Spleen (tissue), 11 donors: ENCODE results near the gene CCDC91. TPM values are rescaled to one million over a fixed set of nuclear protein-coding genes. Genes with fewer than 3 reads are reported as not detected.

Source experiments
- DNase-seq: peaks from one replicate; pipeline ENCODE4 v3.0.0-alpha.2; 2020
- H3K27ac ChIP-seq, 8 donors: fragments of 200-600 bp; sonication (generic) in 7 of 8; 1 replicate in 4 of 8; 2 replicates in 4 of 8; pipeline versions ENCODE4 v1.5.0 to v1.8.0; 2016 to 2021; ENCODE audit warnings: inconsistent platforms in 4 of 8, mild to moderate bottlenecking in 4 of 8, moderate library complexity in 1 of 8
- H3K27me3 ChIP-seq, 7 donors: fragments of 200-600 bp; sonication (generic) in 6 of 7; replicated peaks in 1 of 7; 1 replicate in 4 of 7; 2 replicates in 3 of 7; pipeline versions ENCODE4 v1.5.0 to v1.8.0; 2016 to 2021; ENCODE audit warnings: inconsistent platforms in 3 of 7, mild to moderate bottlenecking in 1 of 7
- H3K36me3 ChIP-seq, 6 donors: fragments of 200-600 bp; sonication (generic) in 5 of 6; 1 replicate in 4 of 6; 2 replicates in 2 of 6; pipeline versions ENCODE4 v1.5.0 to v1.8.0; 2016 to 2021; ENCODE audit warnings: inconsistent platforms in 2 of 6
- H3K4me1 ChIP-seq, 6 donors: fragments of 200-600 bp; sonication (generic) in 5 of 6; 1 replicate in 3 of 6; 2 replicates in 3 of 6; pipeline versions ENCODE4 v1.5.0 to v1.8.0; 2016 to 2021; ENCODE audit warnings: inconsistent platforms in 3 of 6
- H3K4me3 ChIP-seq, 8 donors: fragments of 200-600 bp; sonication (generic) in 7 of 8; 1 replicate in 4 of 8; 2 replicates in 4 of 8; pipeline versions ENCODE4 v1.5.0 to v1.8.0; 2016 to 2021; ENCODE audit warnings: inconsistent platforms in 4 of 8, mild to moderate bottlenecking in 4 of 8, moderate library complexity in 2 of 8
- H3K9me3 ChIP-seq, 8 donors: fragments of 200-600 bp; sonication (generic) in 7 of 8; 1 replicate in 4 of 8; 2 replicates in 4 of 8; pipeline versions ENCODE4 v1.5.0 to v1.8.0; 2016 to 2021; ENCODE audit warnings: inconsistent platforms in 4 of 8
- POLR2A ChIP-seq, 3 donors: fragments of 450-650 bp; IDR thresholded peaks; one replicate each; pipeline ENCODE4 v1.5.1; 2017; ENCODE audit warnings: antibody characterized with exemption in 3 of 3, mild to moderate bottlenecking in 1 of 3
- POLR2AphosphoS5 ChIP-seq, 3 donors: sonication (generic); formaldehyde crosslinking; IDR thresholded peaks; one replicate each; pipeline ENCODE4 v1.5.1; 2017; ENCODE audit warnings: antibody characterized with exemption in 3 of 3
- WGBS, 5 donors: extraction: QIAGEN DNeasy Blood & Tissue Kit in 3 of 5; methylation state at CpG; one replicate each; pipeline versions ENCODE4 v1.1.5 to v1.1.7; 2013 to 2018; 5-methylcytosine and 5-hydroxymethylcytosine counted together
- intact Hi-C: fragments of 100-400 bp; cut with DNase I; formaldehyde crosslinking; loops from one replicate; pipeline ENCODE4 v1.15.0; 2023; ENCODE audit warnings: low total_unique reads
- polyA plus RNA-seq, 3 donors: library from polyadenylated mRNA; stranded (reverse); fragments of 200-250 nt; gene quantifications; one replicate each; pipeline ENCODE4 v1.2.1, GENCODE V29; 2013
- total RNA-seq, 7 donors: library from RNA; depleted of rRNA in 3 of 7; stranded (reverse); fragments of >200 nt in 3 of 7; fragmentation: NEBNext Ultra II Directional in 4 of 7; extraction: Animal tissue kit (Norgen Biotek cat#: 25700) in 4 of 7; gene quantifications; one replicate each; pipeline versions ENCODE4 v1.1.0 to v1.2.1, GENCODE V29; 2016 to 2021
- TF ChIP-seq, protein P1 (sequence below), 11 experiments: fragments of 200-600 bp in 7 of 11; fragments of 450-650 bp in 4 of 11; sonication (generic) in 4 of 11; IDR thresholded peaks in 8 of 11; conservative IDR thresholded peaks in 3 of 11; 1 replicate in 7 of 11; 2 replicates in 4 of 11; pipeline versions ENCODE4 v1.4.0 to v1.8.0; 2016 to 2021; ENCODE audit warnings: antibody characterized with exemption in 11 of 11, inconsistent platforms in 4 of 11, mild to moderate bottlenecking in 1 of 11
- donor health status: healthy with polysubstance abuse.
- donor health status: DM: no; HTN: no; CAD: no; lungs with moderate emphysema.
- donor health status: DM: no; HTN: no; CAD: no.
- donor health status: Bipolar disorder and iron deficiency.
- donor health status: healthy.
- donor health status: DM: no; HTN: no; CAD: no.
- donor health status: DM: yes; HTN: yes; CAD: no.

The CCDC91 gene
- total and polyA plus RNA-seq, 10 donors: 12.8 to 65.9 (median 43.4) TPM

- no peak for DNase-seq
- TF ChIP-seq POLR2A (IDR thresholded peaks at IDR 0.05): no peak
- H3K36me3 ChIP-seq: no peaks in the 10 kb centered on the region
- H3K27me3 ChIP-seq: no peaks in the 10 kb centered on the region
- intact Hi-C loops: no loop called here
- WGBS, 5 donors: 79 to 92% (median 87%) methylated on average over 5 of the region's 5 CpGs
- H3K4me1 ChIP-seq: no peaks in the 10 kb centered on the region
- no peak overlapping the region for H3K27ac ChIP-seq
- no peaks in the 10 kb centered on the region for H3K9me3 ChIP-seq
- no peak overlapping the region for H3K4me3 ChIP-seq
Measured at GRCh38 chr12:28158353-28158752, 31.9 kb upstream of the CCDC91 start.

- 79 to 93% (median 88%) methylated on average over 1 of the region's 1 CpG for WGBS, 5 donors
- H3K27ac ChIP-seq: no peak overlapping the region
- no peaks in the 10 kb centered on the region for H3K4me1 ChIP-seq
- TF ChIP-seq, protein P1, sequence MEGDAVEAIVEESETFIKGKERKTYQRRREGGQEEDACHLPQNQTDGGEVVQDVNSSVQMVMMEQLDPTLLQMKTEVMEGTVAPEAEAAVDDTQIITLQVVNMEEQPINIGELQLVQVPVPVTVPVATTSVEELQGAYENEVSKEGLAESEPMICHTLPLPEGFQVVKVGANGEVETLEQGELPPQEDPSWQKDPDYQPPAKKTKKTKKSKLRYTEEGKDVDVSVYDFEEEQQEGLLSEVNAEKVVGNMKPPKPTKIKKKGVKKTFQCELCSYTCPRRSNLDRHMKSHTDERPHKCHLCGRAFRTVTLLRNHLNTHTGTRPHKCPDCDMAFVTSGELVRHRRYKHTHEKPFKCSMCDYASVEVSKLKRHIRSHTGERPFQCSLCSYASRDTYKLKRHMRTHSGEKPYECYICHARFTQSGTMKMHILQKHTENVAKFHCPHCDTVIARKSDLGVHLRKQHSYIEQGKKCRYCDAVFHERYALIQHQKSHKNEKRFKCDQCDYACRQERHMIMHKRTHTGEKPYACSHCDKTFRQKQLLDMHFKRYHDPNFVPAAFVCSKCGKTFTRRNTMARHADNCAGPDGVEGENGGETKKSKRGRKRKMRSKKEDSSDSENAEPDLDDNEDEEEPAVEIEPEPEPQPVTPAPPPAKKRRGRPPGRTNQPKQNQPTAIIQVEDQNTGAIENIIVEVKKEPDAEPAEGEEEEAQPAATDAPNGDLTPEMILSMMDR (IDR thresholded peaks at IDR 0.05 in 8 of 11, conservative IDR thresholded peaks at IDR 0.05 in 3 of 11): no peak
- TF ChIP-seq POLR2A (IDR thresholded peaks at IDR 0.05) (no peak), POLR2AphosphoS5 (IDR thresholded peaks at IDR 0.05) (no peak)
- no peaks in the 10 kb centered on the region for H3K9me3 ChIP-seq
- H3K27me3 ChIP-seq: no peaks in the 10 kb centered on the region
- no peak overlapping the region for H3K4me3 ChIP-seq
- DNase-seq: no peak
- intact Hi-C loops: no loop called here
- no peaks in the 10 kb centered on the region for H3K36me3 ChIP-seq
Measured at GRCh38 chr12:28159688-28160087, 30.6 kb upstream of the CCDC91 start.

- TF ChIP-seq POLR2A (IDR thresholded peaks at IDR 0.05) (no peak), POLR2AphosphoS5 (IDR thresholded peaks at IDR 0.05) (no peak)
- TF ChIP-seq, protein P1 (IDR thresholded peaks at IDR 0.05 in 8 of 11, conservative IDR thresholded peaks at IDR 0.05 in 3 of 11): no peak
- 90 to 99% (median 92%) methylated on average over 5 of the region's 5 CpGs for WGBS, 5 donors
- Histone ChIP-seq H3K4me1 (no peaks in the 10 kb centered on the region), H3K27ac (no peak overlapping the region), H3K4me3 (no peak overlapping the region), H3K9me3 (no peaks in the 10 kb centered on the region), H3K36me3 (no peaks in the 10 kb centered on the region), H3K27me3 (no peaks in the 10 kb centered on the region)
- DNase-seq: no peak
- intact Hi-C loops: no loop called here
Measured at GRCh38 chr12:28161697-28162096, 28.6 kb upstream of the CCDC91 start.

DNA sequence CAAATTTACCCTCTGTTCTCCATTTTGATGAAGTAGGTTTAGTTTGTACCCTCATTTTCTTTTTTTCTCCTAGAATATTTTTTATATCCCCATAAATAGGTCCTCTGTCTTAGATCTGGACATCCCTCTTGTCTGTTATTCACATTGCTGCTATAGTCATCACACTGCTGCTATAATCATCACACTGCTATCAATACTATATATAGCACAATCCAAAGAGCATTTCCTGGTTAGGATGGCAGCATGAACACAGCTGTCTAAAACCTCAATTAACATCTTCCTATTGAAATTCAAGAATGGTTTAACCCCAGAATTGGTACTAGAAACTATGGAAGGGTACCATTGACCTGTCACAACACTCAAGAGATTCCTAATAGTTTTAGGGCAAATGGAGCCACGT lies 27.6 kb upstream of the CCDC91 start:
- no peak for DNase-seq
- H3K36me3 ChIP-seq: no peaks in the 10 kb centered on the region
- 70 to 87% (median 78%) methylated on average over 1 of the region's 1 CpG for WGBS, 5 donors
- no peaks in the 10 kb centered on the region for H3K9me3 ChIP-seq
- H3K27ac ChIP-seq: no peak overlapping the region
- H3K4me3 ChIP-seq: no peak overlapping the region
- no peaks in the 10 kb centered on the region for H3K27me3 ChIP-seq
- intact Hi-C loops: no loop called here
- TF ChIP-seq POLR2A (IDR thresholded peaks at IDR 0.05) (no peak), POLR2AphosphoS5 (IDR thresholded peaks at IDR 0.05) (no peak)
- TF ChIP-seq, protein P1 (IDR thresholded peaks at IDR 0.05 in 8 of 11, conservative IDR thresholded peaks at IDR 0.05 in 3 of 11): no peak
- no peaks in the 10 kb centered on the region for H3K4me1 ChIP-seq
